HEK293T (cell line): ENCODE data around the gene SHFL.

Experiments used
- CTCF ChIA-PET: fragments of 350-600 bp; formaldehyde crosslinking; extraction: SDS; loops from one replicate; lab custom pipeline; 2021; ENCODE audit warnings: antibody characterized with exemption, inconsistent platforms; lab: Yijun Ruan, JAX
- POLR2A ChIA-PET: fragments of 350-600 bp; formaldehyde crosslinking; extraction: SDS; loops from one replicate; lab custom pipeline; 2020; ENCODE audit warnings: antibody characterized with exemption, inconsistent platforms; lab: Yijun Ruan, JAX
- DNase-seq: peaks from one replicate; pipeline ENCODE4 v3.0.0; 2012; ENCODE audit warnings: mixed read lengths; ENCODE audit errors: extremely low spot score
- ARNT ChIP-seq: fragments of 450-650 bp; IDR thresholded peaks from 2 replicates; pipeline ENCODE4 v1.6.1; 2017; ENCODE audit warnings: mild to moderate bottlenecking
- BHLHE40 ChIP-seq: fragments of 450-650 bp; IDR thresholded peaks from 2 replicates; pipeline ENCODE4 v1.6.1; 2016; ENCODE audit warnings: mild to moderate bottlenecking, moderate library complexity, borderline replicate concordance
- CTBP1 ChIP-seq: fragments of 450-650 bp; IDR thresholded peaks from 2 replicates; pipeline ENCODE4 v1.6.1; 2016; ENCODE audit warnings: borderline replicate concordance
- ELF4 ChIP-seq: fragments of 450-650 bp; IDR thresholded peaks from 2 replicates; pipeline ENCODE4 v1.6.1; 2017; ENCODE audit warnings: antibody characterized with exemption
- FOXA1 ChIP-seq: fragments of 450-650 bp; IDR thresholded peaks from 2 replicates; pipeline ENCODE4 v1.6.1; 2016; ENCODE audit warnings: mild to moderate bottlenecking
- FOXK2 ChIP-seq: fragments of 450-650 bp; IDR thresholded peaks from 2 replicates; pipeline ENCODE4 v1.6.1; 2016; ENCODE audit warnings: mild to moderate bottlenecking
- FOXM1 ChIP-seq: fragments of 450-650 bp; IDR thresholded peaks from 2 replicates; pipeline ENCODE4 v1.6.1; 2017; ENCODE audit warnings: mild to moderate bottlenecking, borderline replicate concordance
- HDGF ChIP-seq: fragments of 450-650 bp; IDR thresholded peaks from 2 replicates; pipeline ENCODE4 v1.6.1; 2017; ENCODE audit warnings: antibody characterized with exemption, borderline replicate concordance
- L3MBTL2 ChIP-seq: fragments of 450-650 bp; conservative IDR thresholded peaks from 2 replicates; pipeline ENCODE4 v1.6.1; 2016; ENCODE audit warnings: mild to moderate bottlenecking
- LEF1 ChIP-seq: fragments of 450-650 bp; IDR thresholded peaks from 2 replicates; pipeline ENCODE4 v1.6.1; 2017; ENCODE audit warnings: mild to moderate bottlenecking, borderline replicate concordance
- NFRKB ChIP-seq: fragments of 450-650 bp; IDR thresholded peaks from 2 replicates; pipeline ENCODE4 v1.6.1; 2016; ENCODE audit warnings: mild to moderate bottlenecking, moderate library complexity
- SP1 ChIP-seq: fragments of 450-650 bp; IDR thresholded peaks from 2 replicates; pipeline ENCODE4 v1.6.1; 2017
- SUZ12 ChIP-seq: fragments of 450-650 bp; IDR thresholded peaks from 2 replicates; pipeline ENCODE4 v1.6.1; 2016; ENCODE audit warnings: mild to moderate bottlenecking
- TARDBP ChIP-seq: fragments of 450-650 bp; IDR thresholded peaks from 2 replicates; pipeline ENCODE4 v1.6.1; 2016
- ZNF384 ChIP-seq: fragments of 450-650 bp; IDR thresholded peaks from 2 replicates; pipeline ENCODE4 v1.6.1; 2016
- TF ChIP-seq, protein P1 (sequence below): fragments of 450-650 bp; IDR thresholded peaks from 2 replicates; pipeline ENCODE4 v1.6.1; 2016

SHFL gene

DNA sequence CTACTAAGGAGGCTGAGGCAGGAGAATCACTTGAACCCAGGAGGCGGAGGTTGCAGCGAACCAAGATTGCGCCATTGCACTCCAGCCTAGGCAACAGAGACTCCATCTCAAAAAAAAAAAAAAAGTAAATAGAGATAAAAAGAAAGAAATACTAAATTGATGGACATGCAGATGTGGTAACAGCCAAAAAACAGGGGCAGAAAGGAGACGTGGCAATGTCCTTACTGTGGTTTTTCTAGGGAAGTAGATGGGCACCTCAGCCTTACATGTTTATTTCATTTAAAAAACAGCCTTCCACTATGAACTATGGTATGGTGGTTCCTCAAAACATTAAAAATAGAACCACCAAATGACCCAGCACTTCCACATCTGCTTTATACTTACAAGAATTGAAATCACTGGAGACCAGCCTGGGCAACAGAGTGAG is 40.1 kb downstream of the SHFL start:
- DNase-seq = no peak
- CTCF ChIA-PET = no interaction called here

DNA sequence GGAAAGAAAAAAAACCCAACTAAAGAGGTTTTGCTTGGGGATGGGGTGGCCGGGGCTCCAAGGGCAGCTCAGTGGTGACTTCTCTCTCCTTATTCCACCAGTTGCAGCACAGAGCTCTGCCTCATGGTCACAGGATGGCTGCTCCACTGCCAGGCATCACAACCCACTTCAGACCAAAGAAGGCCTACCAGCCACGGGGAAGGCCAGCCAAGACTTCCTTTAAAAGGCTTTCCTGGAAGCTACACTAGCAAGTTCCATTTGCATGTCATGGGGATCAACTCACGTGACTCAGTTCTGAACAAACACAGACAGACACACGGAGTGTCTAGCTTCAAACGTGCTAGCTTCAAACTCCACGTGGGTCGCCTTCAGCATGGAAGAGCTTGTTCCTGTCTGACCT is 46.8 kb downstream of the SHFL start:
- TF ChIP-seq SP1 = no peak
- TF ChIP-seq, protein P1, sequence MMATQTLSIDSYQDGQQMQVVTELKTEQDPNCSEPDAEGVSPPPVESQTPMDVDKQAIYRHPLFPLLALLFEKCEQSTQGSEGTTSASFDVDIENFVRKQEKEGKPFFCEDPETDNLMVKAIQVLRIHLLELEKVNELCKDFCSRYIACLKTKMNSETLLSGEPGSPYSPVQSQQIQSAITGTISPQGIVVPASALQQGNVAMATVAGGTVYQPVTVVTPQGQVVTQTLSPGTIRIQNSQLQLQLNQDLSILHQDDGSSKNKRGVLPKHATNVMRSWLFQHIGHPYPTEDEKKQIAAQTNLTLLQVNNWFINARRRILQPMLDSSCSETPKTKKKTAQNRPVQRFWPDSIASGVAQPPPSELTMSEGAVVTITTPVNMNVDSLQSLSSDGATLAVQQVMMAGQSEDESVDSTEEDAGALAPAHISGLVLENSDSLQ = no peak
- no peak for DNase-seq
- POLR2A ChIA-PET = interaction anchor here (0.6 kb wide), 1 partner anchor 25 kb away, joined by 3 read pairs; no protein-coding TSS in a partner anchor
- CTCF ChIA-PET = interaction anchor here (1.1 kb wide), 1 partner anchor 13 kb away, joined by 3 read pairs; the partner anchor contains the start of gene EIF3G

More for the DNA sequence above, 40.1 kb downstream of the SHFL start:
- POLR2A ChIA-PET = no interaction called here
- TF ChIP-seq SP1 = no peak
- no peak for TF ChIP-seq FOXM1
- no peak for TF ChIP-seq FOXK2
- TF ChIP-seq ZNF384 = no peak
- TF ChIP-seq ELF4 = no peak
- no peak for TF ChIP-seq CTBP1
- TF ChIP-seq HDGF = no peak
- TF ChIP-seq L3MBTL2 = no peak
- no peak for TF ChIP-seq SUZ12
- no peak for TF ChIP-seq FOXA1
- no peak for TF ChIP-seq LEF1
- no peak for TF ChIP-seq TARDBP
- no peak for TF ChIP-seq NFRKB
- TF ChIP-seq, protein P1 = no peak
- TF ChIP-seq BHLHE40 = no peak

DNA sequence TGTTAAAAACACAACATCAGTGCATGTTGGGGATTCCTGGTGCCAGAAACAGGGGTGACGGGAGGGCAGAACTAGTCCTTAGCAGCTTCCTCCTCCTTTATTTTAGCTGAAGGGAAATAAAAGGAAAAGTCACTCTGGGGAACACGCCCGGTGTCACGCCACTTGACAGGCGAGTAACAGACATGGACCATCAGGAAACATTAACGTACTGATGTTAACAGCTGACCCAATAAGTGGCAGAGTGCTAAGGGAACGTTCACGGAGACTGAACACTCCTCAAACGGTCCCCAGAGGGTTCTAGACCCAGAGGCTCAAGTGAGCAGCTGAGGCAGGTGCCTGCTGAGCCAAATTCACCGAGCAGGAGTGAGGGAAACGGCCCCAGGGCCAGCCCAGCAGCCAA is 47.5 kb downstream of the SHFL start:
- ChIA-PET CTCF (interaction anchor here (1.1 kb wide), 1 partner anchor 13 kb away, joined by 3 read pairs; the partner anchor contains the start of gene EIF3G), POLR2A (interaction anchor here (0.6 kb wide), 1 partner anchor 25 kb away, joined by 3 read pairs; no protein-coding TSS in a partner anchor)
- no peak for TF ChIP-seq BHLHE40
- TF ChIP-seq TARDBP = no peak
- TF ChIP-seq, protein P1 = no peak
- no peak for TF ChIP-seq HDGF
- no peak for TF ChIP-seq LEF1
- no peak for TF ChIP-seq SUZ12
- no peak for TF ChIP-seq FOXM1
- TF ChIP-seq CTBP1 = no peak
- DNase-seq = no peak

DNA sequence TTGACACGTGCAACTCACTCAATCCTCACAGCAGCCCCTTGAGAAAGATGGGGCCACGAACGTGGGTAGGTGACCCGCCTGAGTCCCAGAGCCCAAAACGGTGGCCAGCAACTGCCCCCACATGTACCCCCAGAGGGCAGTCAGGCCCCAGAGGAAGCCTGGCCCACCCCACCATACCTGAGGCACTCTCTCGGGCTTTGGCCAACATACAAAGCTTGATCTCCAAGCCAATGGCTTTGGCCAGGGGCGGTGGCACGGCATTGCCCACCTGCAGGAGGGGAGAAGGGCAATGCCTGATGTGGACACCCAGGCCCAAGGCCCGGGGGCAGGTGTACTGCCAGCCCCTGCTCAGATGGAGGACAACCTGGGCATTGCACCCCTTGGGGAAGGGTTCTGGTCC is 47.9 kb downstream of the SHFL start:
- ChIA-PET POLR2A (no interaction called here), CTCF (no interaction called here)
- TF ChIP-seq L3MBTL2 (no peak), ARNT (no peak), HDGF (no peak), BHLHE40 (no peak), NFRKB (no peak), FOXM1 (no peak)
- no peak for DNase-seq

DNA sequence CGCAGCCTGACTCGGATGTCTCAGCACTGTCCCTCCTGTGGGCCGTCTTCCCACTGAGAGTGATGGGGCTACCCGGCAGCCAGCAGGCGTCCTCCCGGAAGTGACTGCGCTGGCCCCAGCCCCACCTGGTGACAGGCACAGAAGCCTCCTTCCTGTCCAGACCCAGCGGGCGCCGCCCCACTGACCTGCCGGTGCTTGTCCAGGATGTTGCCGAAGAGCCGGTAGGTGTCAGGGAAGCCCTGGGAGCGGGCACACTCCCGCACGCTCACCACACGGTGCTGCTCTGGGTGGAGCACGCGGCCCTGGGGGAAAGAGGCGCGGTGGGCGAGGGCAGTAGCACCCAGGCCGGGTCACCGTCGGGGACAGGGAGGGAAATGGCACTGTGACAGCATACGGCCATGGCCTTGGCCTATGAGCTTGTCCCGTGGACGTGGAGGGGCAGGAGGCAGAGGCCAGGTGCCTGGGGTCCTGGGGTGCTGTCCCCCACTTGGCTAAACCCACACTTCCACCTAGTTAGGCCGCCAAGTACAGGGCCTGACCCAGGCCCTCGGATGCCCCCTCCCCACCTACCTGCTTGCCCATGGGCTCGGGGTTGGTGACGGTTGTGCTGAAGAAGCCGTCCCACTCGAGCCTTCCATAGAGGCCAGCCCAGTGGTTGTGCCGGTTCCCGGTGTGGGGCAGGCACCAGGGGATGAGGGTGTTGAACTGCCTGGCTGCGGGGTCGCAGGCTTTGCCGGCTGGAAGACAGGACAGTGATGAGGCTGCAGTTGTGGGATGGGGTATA is 49.6 kb downstream of the SHFL start:
- TF ChIP-seq FOXA1 = no peak
- TF ChIP-seq NFRKB = no peak
- no peak for TF ChIP-seq L3MBTL2
- TF ChIP-seq SP1 = no peak
- no peak for TF ChIP-seq FOXK2
- no peak for TF ChIP-seq ARNT
- no peak for TF ChIP-seq ZNF384
- TF ChIP-seq ELF4 = no peak
- no peak for TF ChIP-seq TARDBP
- no peak for TF ChIP-seq HDGF
- no peak for TF ChIP-seq FOXM1
- no peak for TF ChIP-seq LEF1
- TF ChIP-seq, protein P1 = no peak
- no peak for TF ChIP-seq CTBP1
- TF ChIP-seq BHLHE40 = no peak
- no peak for TF ChIP-seq SUZ12
- ChIA-PET POLR2A (no interaction called here), CTCF (interaction anchor here (0.5 kb wide), 1 partner anchor 12 kb away, joined by 3 read pairs; no protein-coding TSS in a partner anchor)
- no peak for DNase-seq

DNA sequence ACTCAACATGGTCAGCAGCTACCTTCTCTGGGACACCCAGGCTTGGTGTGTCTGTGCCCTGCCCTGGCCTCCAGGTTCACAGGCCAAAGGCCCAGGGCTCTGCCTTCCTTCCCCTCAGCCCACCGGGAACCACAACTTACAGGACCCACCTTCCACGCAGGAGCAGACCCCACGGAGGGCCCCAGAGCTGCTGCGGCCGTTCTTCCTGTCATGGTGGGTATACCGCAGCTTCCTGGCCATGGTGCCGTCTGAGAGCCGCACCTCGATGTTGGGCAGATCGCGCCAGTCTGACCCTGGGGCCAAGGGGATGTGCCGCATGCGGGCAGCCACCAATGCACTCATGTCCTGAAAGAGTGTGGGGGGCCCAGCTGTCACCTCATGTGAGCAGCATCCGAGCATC is 50.8 kb downstream of the SHFL start:
- CTCF ChIA-PET = interaction anchor here (0.6 to 0.7 kb wide), 2 partner anchors 17 to 1934 kb away, joined by 3 read pairs; no protein-coding TSS in a partner anchor

More for the DNA sequence above, 50.8 kb downstream of the SHFL start:
- POLR2A ChIA-PET = no interaction called here
- TF ChIP-seq BHLHE40 = no peak
- no peak for TF ChIP-seq TARDBP
- no peak for TF ChIP-seq HDGF
- no peak for TF ChIP-seq SUZ12
- TF ChIP-seq, protein P1 = no peak
- no peak for TF ChIP-seq LEF1
- no peak for TF ChIP-seq ZNF384
- TF ChIP-seq FOXM1 = no peak
- no peak for TF ChIP-seq ELF4
- TF ChIP-seq SP1 = no peak
- DNase-seq = no peak
